ENCODE measurements around the gene COQ10B. TPM values are rescaled to one million over a fixed set of nuclear protein-coding genes. Genes with fewer than 3 reads are reported as not detected.

Gene COQ10B
- total RNA-seq, 6 experiments from 2014 or later, result 11.7 to 23.7 (median 17.1) TPM

GRCh38 chr2:197416268-197416667 lies 37.1 kb upstream of the COQ10B start:
- Histone ChIP-seq H3K9me3 (no peaks in the 10 kb centered on the region), H3K4me3 (no peak overlapping the region), H3K27me3 (no peaks in the 10 kb centered on the region), H3K4me1 (peaks cover 0 to 20% (median 6%) of the 10 kb centered on the region in 4 donors), H3K27ac (peak overlapping the region in 1 of 3 donors; percentile 0), H3K36me3 (peaks cover 10 to 78% (median 31%) of the 10 kb centered on the region in 4 donors)
- 20% methylated on average over 1 of the region's 1 CpG for WGBS (ENCODE audit: insufficient coverage, low coverage, low lambda C conversion rate, missing lambda C conversion rate)
- intact Hi-C loops (cut with DNase I), result no loop called here
- TF ChIP-seq CTCF (IDR thresholded peaks at IDR 0.05) (no peak), POLR2A (IDR thresholded peaks at IDR 0.05) (no peak)
- DNase-seq (no peak), ATAC-seq (peak; percentile 30 to 80 (median 64))

- Histone ChIP-seq H3K4me1 (peaks cover 0 to 15% (median 6%) of the 10 kb centered on the region in 4 donors), H3K36me3 (peaks cover 13 to 82% (median 41%) of the 10 kb centered on the region in 4 donors), H3K9me3 (no peaks in the 10 kb centered on the region), H3K4me3 (no peak overlapping the region), H3K27me3 (no peaks in the 10 kb centered on the region), H3K27ac (no peak overlapping the region)
- no peak for TF ChIP-seq POLR2A (IDR thresholded peaks at IDR 0.05)
- TF ChIP-seq CTCF (IDR thresholded peaks at IDR 0.05), result no peak
- intact Hi-C loops (cut with DNase I), result no loop called here
- no peak for ATAC-seq
- no peak for DNase-seq
These were observed 33.9 kb upstream of the COQ10B start for GRCh38 chr2:197419438-197419837.

- intact Hi-C loops (cut with DNase I), result no loop called here
- ATAC-seq, result no peak
- TF ChIP-seq CTCF (IDR thresholded peaks at IDR 0.05) (no peak), POLR2A (IDR thresholded peaks at IDR 0.05) (no peak)
- DNase-seq, result no peak
- Histone ChIP-seq H3K4me1 (peaks cover 0 to 35% (median 12%) of the 10 kb centered on the region in 4 donors), H3K4me3 (no peak overlapping the region), H3K36me3 (peaks cover 3 to 54% (median 24%) of the 10 kb centered on the region in 4 donors), H3K27ac (no peak overlapping the region), H3K27me3 (no peaks in the 10 kb centered on the region), H3K9me3 (no peaks in the 10 kb centered on the region)
- 100% methylated on average over 2 of the region's 2 CpGs for WGBS (ENCODE audit: insufficient coverage, low coverage, low lambda C conversion rate, missing lambda C conversion rate)
These were observed 30.0 kb upstream of the COQ10B start for GRCh38 chr2:197423307-197423706.

- peak overlapping the region in 1 of 3 donors; percentile 16 for H3K27ac ChIP-seq
- peaks cover 0 to 50% (median 14%) of the 10 kb centered on the region in 4 donors for H3K4me1 ChIP-seq
- no peaks in the 10 kb centered on the region for H3K27me3 ChIP-seq
- no peak overlapping the region for H3K4me3 ChIP-seq
- WGBS (ENCODE audit: insufficient coverage, low coverage, low lambda C conversion rate, missing lambda C conversion rate), result 33% methylated on average over 3 of the region's 7 CpGs
- peak in 1 of 4 donors; percentile 13 for ATAC-seq
- H3K9me3 ChIP-seq, result no peaks in the 10 kb centered on the region
- TF ChIP-seq POLR2A (IDR thresholded peaks at IDR 0.05) (no peak), CTCF (IDR thresholded peaks at IDR 0.05) (no peak)
- peaks cover 3 to 38% (median 13%) of the 10 kb centered on the region in 4 donors for H3K36me3 ChIP-seq
- no peak for DNase-seq
- intact Hi-C loops (cut with DNase I), result no loop called here
These were observed 27.8 kb upstream of the COQ10B start for GRCh38 chr2:197425550-197425949.
